Esophagus muscularis mucosa (tissue), 4 donors: ENCODE data around the gene EDA. TPM values are rescaled to one million over a fixed set of nuclear protein-coding genes. Genes with fewer than 3 reads are reported as not detected.

Experiments
- DNase-seq: peaks from one replicate; pipeline ENCODE4 v3.0.0-alpha.2; 2017; ENCODE audit errors: extremely low spot score
- H3K27ac ChIP-seq, 4 donors: fragments of 200-600 bp; sonication (generic); replicated peaks in 1 of 4; 1 replicate in 3 of 4; 2 replicates in 1 of 4; pipeline ENCODE4 v1.5.1; 2016 to 2019; ENCODE audit warnings: mild to moderate bottlenecking in 1 of 4
- H3K27me3 ChIP-seq, 4 donors: fragments of 200-600 bp; sonication (generic); one replicate each; pipeline versions ENCODE4 v1.5.1 to v1.6.0; 2016 to 2019
- H3K36me3 ChIP-seq, 4 donors: fragments of 200-600 bp; sonication (generic); one replicate each; pipeline ENCODE4 v1.5.1; 2016 to 2019
- H3K4me1 ChIP-seq, 4 donors: fragments of 200-600 bp; sonication (generic); one replicate each; pipeline ENCODE4 v1.5.1; 2016 to 2019
- H3K4me3 ChIP-seq, 4 donors: fragments of 200-600 bp; sonication (generic); 1 replicate in 2 of 4; 2 replicates in 2 of 4; pipeline ENCODE4 v1.5.1; 2016 to 2019; ENCODE audit warnings: mild to moderate bottlenecking in 4 of 4, moderate library complexity in 1 of 4
- H3K9me3 ChIP-seq, 4 donors: fragments of 200-600 bp; sonication (generic); 1 replicate in 3 of 4; 2 replicates in 1 of 4; pipeline ENCODE4 v1.5.1; 2016 to 2019
- EP300 ChIP-seq: sonication (generic); formaldehyde crosslinking; IDR thresholded peaks from one replicate; pipeline ENCODE4 v1.6.1; 2017; ENCODE audit warnings: antibody characterized with exemption
- POLR2A ChIP-seq: fragments of 450-650 bp; IDR thresholded peaks from one replicate; pipeline ENCODE4 v1.6.1; 2017; ENCODE audit warnings: antibody characterized with exemption, moderate library complexity, mild to moderate bottlenecking, low read depth
- POLR2AphosphoS5 ChIP-seq, 2 donors: sonication (generic); formaldehyde crosslinking; IDR thresholded peaks; one replicate each; pipeline ENCODE4 v1.6.1; 2017; ENCODE audit warnings: antibody characterized with exemption in 2 of 2
- WGBS: methylation state at CpG from one replicate; pipeline ENCODE4 v1.1.5; 2018; 5-methylcytosine and 5-hydroxymethylcytosine counted together
- intact Hi-C: fragments of 100-400 bp; cut with DNase I; formaldehyde crosslinking; loops from one replicate; pipeline ENCODE4 v1.15.1; 2023
- total RNA-seq, 4 donors: library from RNA; depleted of rRNA; stranded (reverse); fragments of >200 nt; gene quantifications; one replicate each; pipeline versions ENCODE4 v1.1.0 to v1.2.1, GENCODE V29; 2016
- TF ChIP-seq, protein P1 (sequence below), 3 experiments: fragments of 200-600 bp in 2 of 3; fragments of 450-650 bp in 1 of 3; sonication (generic) in 2 of 3; IDR thresholded peaks; one replicate each; pipeline ENCODE4 v1.5.1; 2017 to 2019; ENCODE audit warnings: antibody characterized with exemption in 3 of 3, mild to moderate bottlenecking in 2 of 3, moderate library complexity in 1 of 3

EDA gene
- total RNA-seq, 4 donors from 2014 or later = 4.3 to 10.9 (median 6.3) TPM

DNA sequence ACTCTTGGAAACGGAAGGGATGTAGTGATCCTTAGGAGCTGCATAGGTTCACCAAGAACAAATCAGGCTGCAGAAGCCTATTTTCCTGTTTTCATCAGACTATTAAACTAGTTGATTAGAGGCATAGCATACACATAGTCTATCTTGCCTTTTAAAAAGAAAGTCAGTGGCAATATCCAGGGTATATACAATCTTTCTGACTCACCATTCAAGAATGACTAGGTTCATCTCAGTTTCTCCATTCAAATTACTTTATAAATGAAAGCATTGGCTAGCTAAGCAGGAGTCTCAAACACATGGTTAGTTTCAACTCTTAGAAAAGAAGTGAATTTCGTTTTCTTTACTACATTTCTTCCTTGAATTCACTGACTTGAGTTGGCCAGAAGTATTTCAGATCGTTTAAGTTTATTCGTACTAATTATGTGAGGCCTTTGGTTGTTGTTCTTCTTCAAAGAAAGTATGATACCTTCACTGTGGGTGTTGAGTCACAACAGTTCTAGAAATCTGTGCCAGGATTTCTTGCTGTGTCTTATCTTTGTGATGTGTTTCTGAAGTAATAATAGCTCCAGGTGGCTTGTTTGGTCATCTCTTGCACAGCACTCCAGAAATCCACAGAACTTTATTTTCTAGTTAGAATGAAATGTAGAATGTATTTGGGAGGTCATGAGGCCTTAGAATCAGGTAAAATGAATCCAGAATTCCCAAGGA, 345.6 kb downstream of the EDA start:
- H3K9me3 ChIP-seq = no peaks in the 10 kb centered on the region
- no peak for DNase-seq
- intact Hi-C loops = no loop called here
- H3K36me3 ChIP-seq = no peaks in the 10 kb centered on the region
- H3K27me3 ChIP-seq = no peaks in the 10 kb centered on the region
- no peak overlapping the region for H3K4me3 ChIP-seq
- no peak for TF ChIP-seq POLR2A
- TF ChIP-seq, protein P1, sequence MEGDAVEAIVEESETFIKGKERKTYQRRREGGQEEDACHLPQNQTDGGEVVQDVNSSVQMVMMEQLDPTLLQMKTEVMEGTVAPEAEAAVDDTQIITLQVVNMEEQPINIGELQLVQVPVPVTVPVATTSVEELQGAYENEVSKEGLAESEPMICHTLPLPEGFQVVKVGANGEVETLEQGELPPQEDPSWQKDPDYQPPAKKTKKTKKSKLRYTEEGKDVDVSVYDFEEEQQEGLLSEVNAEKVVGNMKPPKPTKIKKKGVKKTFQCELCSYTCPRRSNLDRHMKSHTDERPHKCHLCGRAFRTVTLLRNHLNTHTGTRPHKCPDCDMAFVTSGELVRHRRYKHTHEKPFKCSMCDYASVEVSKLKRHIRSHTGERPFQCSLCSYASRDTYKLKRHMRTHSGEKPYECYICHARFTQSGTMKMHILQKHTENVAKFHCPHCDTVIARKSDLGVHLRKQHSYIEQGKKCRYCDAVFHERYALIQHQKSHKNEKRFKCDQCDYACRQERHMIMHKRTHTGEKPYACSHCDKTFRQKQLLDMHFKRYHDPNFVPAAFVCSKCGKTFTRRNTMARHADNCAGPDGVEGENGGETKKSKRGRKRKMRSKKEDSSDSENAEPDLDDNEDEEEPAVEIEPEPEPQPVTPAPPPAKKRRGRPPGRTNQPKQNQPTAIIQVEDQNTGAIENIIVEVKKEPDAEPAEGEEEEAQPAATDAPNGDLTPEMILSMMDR (IDR thresholded peaks at IDR 0.05) = no peak
- TF ChIP-seq EP300 = no peak
- TF ChIP-seq POLR2AphosphoS5 (IDR thresholded peaks at IDR 0.05) = no peak
- 51% methylated on average over 4 of the region's 4 CpGs for WGBS
- no peak overlapping the region for H3K27ac ChIP-seq
- H3K4me1 ChIP-seq = peaks cover 0 to 4% (median 0%) of the 10 kb centered on the region in 4 donors

DNA sequence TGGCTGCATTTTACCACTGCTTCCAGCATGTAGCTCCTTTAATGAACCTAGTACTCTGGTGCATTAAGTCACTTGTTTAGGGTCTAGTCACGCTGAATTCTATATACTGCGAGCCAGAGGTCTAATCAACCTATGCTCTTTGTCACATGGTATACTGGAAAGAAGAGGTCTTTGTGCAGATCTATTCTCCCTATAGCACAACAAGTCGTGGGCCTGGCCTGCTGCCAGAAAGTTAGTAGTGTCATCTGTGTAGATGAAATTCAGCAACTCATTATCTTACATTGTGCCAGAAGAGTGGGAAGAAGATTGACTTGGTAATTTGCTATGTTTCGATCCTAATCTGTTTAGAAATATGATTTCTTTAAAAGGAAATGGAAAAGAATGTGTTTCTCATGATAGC, 353.0 kb downstream of the EDA start:
- Histone ChIP-seq H3K36me3 (no peaks in the 10 kb centered on the region), H3K27me3 (no peaks in the 10 kb centered on the region), H3K27ac (no peak overlapping the region), H3K9me3 (no peaks in the 10 kb centered on the region), H3K4me1 (peaks cover 0 to 10% (median 0%) of the 10 kb centered on the region in 4 donors), H3K4me3 (no peak overlapping the region)
- no peak for TF ChIP-seq POLR2AphosphoS5 (IDR thresholded peaks at IDR 0.05)
- no peak for TF ChIP-seq EP300
- TF ChIP-seq POLR2A = no peak
- WGBS = 51% methylated on average over 4 of the region's 4 CpGs
- DNase-seq = no peak
- intact Hi-C loops = no loop called here

DNA sequence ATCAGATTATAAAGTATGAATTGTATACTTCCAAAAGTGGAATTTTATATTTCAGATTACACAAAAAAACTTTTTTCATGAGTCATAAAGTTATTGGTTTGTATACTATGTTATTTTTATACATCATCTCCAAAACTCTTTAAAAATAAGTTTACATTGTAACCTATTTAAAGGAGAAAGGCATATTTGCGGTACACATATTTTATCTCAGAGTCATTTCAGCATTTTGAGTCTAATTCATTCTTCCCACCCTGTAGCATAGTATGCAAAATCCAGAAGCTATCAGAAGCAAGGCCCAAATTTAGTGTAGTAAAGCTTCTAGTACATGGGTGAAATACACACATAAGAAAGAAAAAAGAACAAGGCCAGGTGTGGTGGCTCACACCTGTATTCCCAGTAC, 353.5 kb downstream of the EDA start:
- H3K36me3 ChIP-seq = no peaks in the 10 kb centered on the region
- WGBS = 96% methylated on average over 1 of the region's 1 CpG
- DNase-seq = no peak
- H3K27me3 ChIP-seq = no peaks in the 10 kb centered on the region
- H3K9me3 ChIP-seq = no peaks in the 10 kb centered on the region
- no peak overlapping the region for H3K4me3 ChIP-seq
- H3K4me1 ChIP-seq = peaks cover 0 to 10% (median 0%) of the 10 kb centered on the region in 4 donors
- H3K27ac ChIP-seq = no peak overlapping the region
- intact Hi-C loops = no loop called here
- no peak for TF ChIP-seq EP300
- TF ChIP-seq, protein P1 (IDR thresholded peaks at IDR 0.05) = no peak
- TF ChIP-seq POLR2AphosphoS5 (IDR thresholded peaks at IDR 0.05) = no peak
- no peak for TF ChIP-seq POLR2A

DNA sequence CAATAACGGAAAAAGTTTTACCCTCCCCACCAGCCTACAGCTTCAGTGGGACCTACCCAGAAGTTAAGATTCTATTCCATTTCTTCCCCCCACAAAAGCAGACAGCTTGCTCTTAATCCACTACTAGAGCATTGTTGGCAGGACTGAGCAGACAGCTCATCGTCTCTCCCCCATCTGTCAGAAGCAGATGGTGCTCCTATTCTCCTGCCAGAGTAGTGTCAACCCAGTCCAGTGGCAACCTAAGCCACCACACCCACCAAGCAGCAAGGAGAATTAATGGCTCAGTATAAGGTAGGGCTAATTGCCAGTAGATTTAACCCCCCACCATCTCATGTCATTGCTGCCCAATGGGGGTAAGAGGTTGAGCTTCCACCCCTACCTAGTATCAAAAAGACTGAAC, 371.8 kb downstream of the EDA start:
- no peaks in the 10 kb centered on the region for H3K27me3 ChIP-seq
- H3K36me3 ChIP-seq = no peaks in the 10 kb centered on the region
- peaks cover 0 to 36% (median 6%) of the 10 kb centered on the region in 4 donors for H3K4me1 ChIP-seq
- no peak overlapping the region for H3K4me3 ChIP-seq
- TF ChIP-seq EP300 (no peak), POLR2A (no peak), POLR2AphosphoS5 (IDR thresholded peaks at IDR 0.05) (no peak)
- TF ChIP-seq, protein P1 (IDR thresholded peaks at IDR 0.05) = no peak
- WGBS = 54% methylated on average over 2 of the region's 2 CpGs
- no peak for DNase-seq
- intact Hi-C loops = no loop called here
- no peaks in the 10 kb centered on the region for H3K9me3 ChIP-seq
- H3K27ac ChIP-seq = peak overlapping the region in 3 of 4 donors; percentile 7 to 28 (median 25)

DNA sequence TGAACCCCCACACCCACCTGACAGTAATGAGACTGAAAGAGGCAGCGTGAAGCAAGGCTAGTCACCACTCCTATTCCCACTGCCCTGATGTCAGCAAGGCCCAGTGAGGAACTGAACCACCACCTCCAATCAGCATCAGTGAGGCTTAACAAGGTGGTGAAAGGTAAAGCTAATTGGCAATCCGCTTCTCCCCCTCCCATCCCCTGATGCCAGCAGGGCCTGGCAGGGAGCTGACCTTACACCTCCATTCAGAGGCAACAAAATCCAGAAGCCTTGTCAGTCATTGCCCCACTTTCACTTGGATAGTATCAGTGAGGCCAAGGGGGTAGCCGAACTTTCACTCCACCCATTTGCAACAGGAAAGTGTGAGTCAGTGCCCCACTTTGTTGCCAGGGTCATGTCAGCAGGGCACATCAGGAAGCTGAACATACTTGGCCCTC, 373.1 kb downstream of the EDA start:
- TF ChIP-seq POLR2AphosphoS5 (IDR thresholded peaks at IDR 0.05) (peak in 1 of 2 donors; percentile 28), POLR2A (no peak)
- WGBS = 63% methylated on average over 3 of the region's 3 CpGs
- intact Hi-C loops = no loop called here
- no peak overlapping the region for H3K4me3 ChIP-seq
- H3K36me3 ChIP-seq = no peaks in the 10 kb centered on the region
- no peaks in the 10 kb centered on the region for H3K9me3 ChIP-seq
- peaks cover 0 to 43% (median 11%) of the 10 kb centered on the region in 4 donors for H3K4me1 ChIP-seq
- no peaks in the 10 kb centered on the region for H3K27me3 ChIP-seq
- H3K27ac ChIP-seq = peak overlapping the region in 3 of 4 donors; percentile 7 to 35 (median 26)
- DNase-seq = no peak
